Measurements from ENCODE around the gene CBLB.

Gene CBLB

DNA sequence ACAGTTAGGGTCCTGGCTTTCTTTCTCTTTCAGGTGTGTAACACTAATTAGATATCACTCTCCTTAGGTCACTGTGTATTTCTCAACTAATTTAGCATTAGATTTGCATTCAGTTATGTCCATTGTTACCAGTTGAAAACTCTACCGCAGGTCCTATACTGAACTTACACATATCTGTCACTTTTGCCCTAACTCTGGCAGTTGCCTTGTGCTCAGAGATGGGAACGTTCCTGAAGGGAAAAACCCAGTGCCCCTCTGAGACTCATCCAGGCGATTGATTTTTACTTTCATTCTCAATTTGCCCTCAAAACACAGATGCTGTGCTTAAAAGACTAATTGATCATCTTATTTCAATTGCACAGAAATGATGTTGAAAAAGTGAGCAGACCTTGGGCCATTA, 253.0 kb downstream of the CBLB start:
- intact Hi-C loops (cut with DNase I; ENCODE audit: low total_unique reads): no loop called here
- no peaks in the 10 kb centered on the region for H3K36me3 ChIP-seq
- no peak overlapping the region for H3K27ac ChIP-seq
- H3K4me1 ChIP-seq: no peaks in the 10 kb centered on the region
- H3K27me3 ChIP-seq: no peaks in the 10 kb centered on the region
- no peaks in the 10 kb centered on the region for H3K9me3 ChIP-seq
- DNase-seq: no peak
- TF ChIP-seq, protein P1, sequence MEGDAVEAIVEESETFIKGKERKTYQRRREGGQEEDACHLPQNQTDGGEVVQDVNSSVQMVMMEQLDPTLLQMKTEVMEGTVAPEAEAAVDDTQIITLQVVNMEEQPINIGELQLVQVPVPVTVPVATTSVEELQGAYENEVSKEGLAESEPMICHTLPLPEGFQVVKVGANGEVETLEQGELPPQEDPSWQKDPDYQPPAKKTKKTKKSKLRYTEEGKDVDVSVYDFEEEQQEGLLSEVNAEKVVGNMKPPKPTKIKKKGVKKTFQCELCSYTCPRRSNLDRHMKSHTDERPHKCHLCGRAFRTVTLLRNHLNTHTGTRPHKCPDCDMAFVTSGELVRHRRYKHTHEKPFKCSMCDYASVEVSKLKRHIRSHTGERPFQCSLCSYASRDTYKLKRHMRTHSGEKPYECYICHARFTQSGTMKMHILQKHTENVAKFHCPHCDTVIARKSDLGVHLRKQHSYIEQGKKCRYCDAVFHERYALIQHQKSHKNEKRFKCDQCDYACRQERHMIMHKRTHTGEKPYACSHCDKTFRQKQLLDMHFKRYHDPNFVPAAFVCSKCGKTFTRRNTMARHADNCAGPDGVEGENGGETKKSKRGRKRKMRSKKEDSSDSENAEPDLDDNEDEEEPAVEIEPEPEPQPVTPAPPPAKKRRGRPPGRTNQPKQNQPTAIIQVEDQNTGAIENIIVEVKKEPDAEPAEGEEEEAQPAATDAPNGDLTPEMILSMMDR (IDR thresholded peaks at IDR 0.05): no peak
- H3K4me3 ChIP-seq: no peak overlapping the region

DNA sequence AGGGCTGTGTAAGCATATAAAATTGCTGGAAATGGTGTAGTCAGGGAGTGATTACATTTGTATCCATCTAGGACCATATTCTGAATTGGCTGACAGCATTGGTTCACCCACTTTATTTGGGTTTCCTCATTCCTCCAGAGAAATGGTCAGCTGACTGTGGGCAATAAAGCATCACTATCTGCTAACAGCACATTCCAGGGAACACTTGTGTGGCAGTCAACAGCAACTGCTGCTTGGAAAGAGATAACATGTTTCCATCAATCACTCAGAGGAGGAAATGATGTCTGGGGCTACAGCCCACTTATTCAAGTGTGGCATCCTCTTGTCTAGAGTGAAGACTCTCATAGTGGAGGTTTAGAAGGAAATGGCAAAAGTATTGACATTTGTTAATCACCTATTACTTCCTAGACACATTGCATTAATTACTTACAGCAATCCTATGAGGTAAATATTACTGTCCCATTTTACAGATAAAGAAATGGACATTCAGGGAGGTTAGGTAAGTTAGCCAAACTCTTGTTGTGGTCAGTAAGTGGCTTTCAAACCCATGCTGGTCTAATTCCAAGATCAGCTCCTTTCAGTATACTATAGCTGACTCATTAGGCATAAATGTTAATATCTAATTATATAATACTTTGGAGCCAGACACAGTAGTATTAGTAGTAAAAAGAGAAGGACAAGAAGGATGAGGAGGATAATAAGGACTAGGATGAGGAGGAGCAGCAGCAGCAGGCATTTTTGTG, 254.4 kb downstream of the CBLB start:
- no peaks in the 10 kb centered on the region for H3K9me3 ChIP-seq
- H3K27ac ChIP-seq: no peak overlapping the region
- no peaks in the 10 kb centered on the region for H3K27me3 ChIP-seq
- DNase-seq: no peak
- TF ChIP-seq, protein P1 (IDR thresholded peaks at IDR 0.05): no peak
- no peaks in the 10 kb centered on the region for H3K4me1 ChIP-seq
- H3K36me3 ChIP-seq: no peaks in the 10 kb centered on the region
- no peak overlapping the region for H3K4me3 ChIP-seq
- intact Hi-C loops (cut with DNase I; ENCODE audit: low total_unique reads): no loop called here

DNA sequence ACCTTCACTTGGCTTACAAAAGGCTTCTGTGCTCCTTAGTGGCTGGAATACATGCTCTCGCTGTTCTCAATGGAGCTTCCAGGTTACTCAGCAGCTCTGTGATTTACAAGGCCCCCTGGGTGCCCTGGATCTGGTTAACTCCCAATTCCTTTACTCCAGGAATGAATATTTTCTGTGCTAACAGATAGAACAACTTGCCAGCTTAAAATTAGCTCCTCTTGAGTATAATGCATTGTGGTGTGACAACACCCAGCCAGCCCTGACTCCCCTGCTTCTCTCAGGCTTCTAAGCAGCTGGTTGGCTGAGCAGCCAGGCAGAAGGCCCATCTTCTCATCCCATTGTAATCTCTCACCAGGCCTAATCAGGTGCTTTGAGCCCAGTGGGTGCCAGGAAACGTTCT, 255.7 kb downstream of the CBLB start:
- intact Hi-C loops (cut with DNase I; ENCODE audit: low total_unique reads): no loop called here
- H3K9me3 ChIP-seq: no peaks in the 10 kb centered on the region
- DNase-seq: no peak
- H3K36me3 ChIP-seq: no peaks in the 10 kb centered on the region
- TF ChIP-seq, protein P1 (IDR thresholded peaks at IDR 0.05): no peak
- H3K27me3 ChIP-seq: no peaks in the 10 kb centered on the region
- no peaks in the 10 kb centered on the region for H3K4me1 ChIP-seq
- no peak overlapping the region for H3K4me3 ChIP-seq
- H3K27ac ChIP-seq: no peak overlapping the region

DNA sequence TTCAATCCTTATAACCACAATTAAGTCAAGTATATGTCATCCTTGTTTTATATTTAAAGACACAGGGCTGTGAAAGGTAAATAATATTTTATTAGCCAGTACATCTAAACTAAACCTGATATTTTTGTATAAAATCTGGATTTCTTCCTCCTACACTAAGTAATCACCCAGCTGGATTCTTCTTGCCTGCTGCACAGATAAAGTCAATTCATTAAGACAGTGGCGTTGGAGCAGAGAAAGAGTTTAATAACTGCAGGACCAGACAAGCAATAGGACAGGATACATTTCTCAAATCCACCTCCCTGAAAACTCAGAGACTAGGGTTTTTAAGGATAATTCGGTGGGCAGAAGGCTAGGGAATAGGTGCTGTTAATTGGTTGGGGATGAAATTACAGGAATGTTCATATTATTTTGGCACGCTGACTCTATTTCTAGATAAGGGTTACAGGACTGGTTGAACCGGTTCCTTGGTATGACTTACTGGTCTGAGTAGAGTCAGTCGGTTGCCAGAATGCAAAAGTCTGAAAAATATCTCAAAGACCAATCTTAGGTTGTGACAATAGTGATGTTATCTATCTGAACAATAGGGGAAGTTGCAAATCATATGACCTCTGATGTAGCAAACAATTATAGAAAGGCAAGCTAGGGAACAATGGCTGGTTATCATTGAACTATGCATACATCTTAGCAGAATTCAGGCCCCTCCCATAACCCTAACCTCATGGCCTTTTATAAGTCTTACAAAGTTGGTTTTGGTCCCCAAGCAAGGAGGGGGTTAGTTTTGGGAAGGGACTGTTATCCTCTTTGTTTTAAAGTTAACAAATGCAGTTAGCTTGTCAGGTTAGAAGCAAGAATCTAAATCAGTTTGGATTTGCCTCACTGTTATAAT, 257.3 kb downstream of the CBLB start:
- no peaks in the 10 kb centered on the region for H3K36me3 ChIP-seq
- no peak overlapping the region for H3K4me3 ChIP-seq
- no peaks in the 10 kb centered on the region for H3K4me1 ChIP-seq
- no peak overlapping the region for H3K27ac ChIP-seq
- intact Hi-C loops (cut with DNase I; ENCODE audit: low total_unique reads): no loop called here
- no peaks in the 10 kb centered on the region for H3K9me3 ChIP-seq
- TF ChIP-seq, protein P1 (IDR thresholded peaks at IDR 0.05): no peak
- DNase-seq: no peak
- no peaks in the 10 kb centered on the region for H3K27me3 ChIP-seq

DNA sequence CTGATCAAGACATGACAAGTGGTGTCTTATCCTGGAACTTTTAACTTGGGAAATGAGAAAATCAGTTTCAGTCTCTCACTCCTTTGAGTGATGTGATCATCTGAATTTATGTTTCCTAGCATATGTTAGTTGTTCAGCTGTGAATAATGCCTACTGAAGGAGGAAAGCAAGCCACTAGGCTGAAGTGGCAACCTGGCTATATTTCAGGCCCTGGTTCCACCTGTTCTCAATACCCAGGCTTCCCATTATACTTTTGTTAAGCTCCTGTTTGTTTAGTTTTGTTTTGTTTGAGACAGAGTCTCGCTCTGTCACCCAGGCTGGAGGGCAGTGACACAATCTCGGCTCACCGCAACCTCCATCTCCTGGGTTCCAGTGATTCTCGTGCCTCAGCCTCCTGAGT, 258.3 kb downstream of the CBLB start:
- DNase-seq: no peak
- no peaks in the 10 kb centered on the region for H3K27me3 ChIP-seq
- no peaks in the 10 kb centered on the region for H3K36me3 ChIP-seq
- H3K9me3 ChIP-seq: no peaks in the 10 kb centered on the region
- no peak overlapping the region for H3K4me3 ChIP-seq
- no peaks in the 10 kb centered on the region for H3K4me1 ChIP-seq
- no peak overlapping the region for H3K27ac ChIP-seq
- TF ChIP-seq, protein P1 (IDR thresholded peaks at IDR 0.05): no peak
- intact Hi-C loops (cut with DNase I; ENCODE audit: low total_unique reads): no loop called here

Measured in tibial artery (tissue), 4 donors.